NCI-H226 (cell line): ENCODE results near the gene P2RX6.
"Not testable (repeated sequence)": the region's sequence is repeated elsewhere in the genome, so short reads cannot be mapped to it uniquely, and the experiment has no call there.

ENCODE experiments used
- DNase-seq: peaks from one replicate; pipeline ENCODE4 v3.0.0-alpha.2; 2015

Gene P2RX6

GRCh38 chr22:21014726-21015465 lies at the start of gene P2RX6:
P2RX6 (plus strand) TSS chr22:21015165; CDS start chr22:21015175, 10 bp downstream.
- peak; percentile 81 for DNase-seq

- DNase-seq: no peak
Observed at GRCh38 chr22:20965888-20966855, 48.8 kb upstream of the P2RX6 start.

- DNase-seq: no peak
Observed at GRCh38 chr22:20966883-20967696, 47.9 kb upstream of the P2RX6 start, which contains the start of gene AIFM3. AIFM3 (plus strand) TSS chr22:20967255; CDS start chr22:20967945, 690 bp downstream.

- no peak for DNase-seq
Observed at GRCh38 chr22:20967697-20968211, 47.2 kb upstream of the P2RX6 start.

- DNase-seq: no peak
Observed at GRCh38 chr22:20968281-20968977, 46.5 kb upstream of the P2RX6 start.

GRCh38 chr22:20970939-20971657 lies 43.9 kb upstream of the P2RX6 start:
- DNase-seq: no peak

GRCh38 chr22:20972014-20972694 lies 42.8 kb upstream of the P2RX6 start:
- not testable (repeated sequence) for DNase-seq

- DNase-seq: no peak
Observed at GRCh38 chr22:20972933-20973577, 41.9 kb upstream of the P2RX6 start.

GRCh38 chr22:20973634-20974286 lies 41.2 kb upstream of the P2RX6 start:
- DNase-seq: no peak

GRCh38 chr22:20974336-20974955 lies 40.5 kb upstream of the P2RX6 start:
- no peak for DNase-seq

GRCh38 chr22:20975541-20976290 lies 39.2 kb upstream of the P2RX6 start:
- DNase-seq: no peak

GRCh38 chr22:20976291-20976877 lies 38.6 kb upstream of the P2RX6 start:
- DNase-seq: no peak

GRCh38 chr22:20977019-20977418 lies 37.9 kb upstream of the P2RX6 start:
- no peak for DNase-seq

- DNase-seq: no peak
Observed at GRCh38 chr22:20977516-20978170, 37.3 kb upstream of the P2RX6 start.

GRCh38 chr22:20978419-20978818 lies 36.5 kb upstream of the P2RX6 start:
- no peak for DNase-seq

GRCh38 chr22:20979243-20979809 lies 35.6 kb upstream of the P2RX6 start:
- DNase-seq: no peak

- DNase-seq: no peak
Observed at GRCh38 chr22:20979940-20980453, 35.0 kb upstream of the P2RX6 start.
